Measurements from ENCODE around the gene TXNRD2.
A peak's percentile ranks its signal among the peaks of the same experiment; 100 is the strongest.

The TXNRD2 gene

GRCh38 chr22:19979712-19980493 lies 38.3 kb upstream of the TXNRD2 start:
- DNase-seq (ENCODE audit: low spot score) = no peak

GRCh38 chr22:19978748-19979147 lies 37.1 kb upstream of the TXNRD2 start:
- DNase-seq (ENCODE audit: low spot score) = no peak

DNA sequence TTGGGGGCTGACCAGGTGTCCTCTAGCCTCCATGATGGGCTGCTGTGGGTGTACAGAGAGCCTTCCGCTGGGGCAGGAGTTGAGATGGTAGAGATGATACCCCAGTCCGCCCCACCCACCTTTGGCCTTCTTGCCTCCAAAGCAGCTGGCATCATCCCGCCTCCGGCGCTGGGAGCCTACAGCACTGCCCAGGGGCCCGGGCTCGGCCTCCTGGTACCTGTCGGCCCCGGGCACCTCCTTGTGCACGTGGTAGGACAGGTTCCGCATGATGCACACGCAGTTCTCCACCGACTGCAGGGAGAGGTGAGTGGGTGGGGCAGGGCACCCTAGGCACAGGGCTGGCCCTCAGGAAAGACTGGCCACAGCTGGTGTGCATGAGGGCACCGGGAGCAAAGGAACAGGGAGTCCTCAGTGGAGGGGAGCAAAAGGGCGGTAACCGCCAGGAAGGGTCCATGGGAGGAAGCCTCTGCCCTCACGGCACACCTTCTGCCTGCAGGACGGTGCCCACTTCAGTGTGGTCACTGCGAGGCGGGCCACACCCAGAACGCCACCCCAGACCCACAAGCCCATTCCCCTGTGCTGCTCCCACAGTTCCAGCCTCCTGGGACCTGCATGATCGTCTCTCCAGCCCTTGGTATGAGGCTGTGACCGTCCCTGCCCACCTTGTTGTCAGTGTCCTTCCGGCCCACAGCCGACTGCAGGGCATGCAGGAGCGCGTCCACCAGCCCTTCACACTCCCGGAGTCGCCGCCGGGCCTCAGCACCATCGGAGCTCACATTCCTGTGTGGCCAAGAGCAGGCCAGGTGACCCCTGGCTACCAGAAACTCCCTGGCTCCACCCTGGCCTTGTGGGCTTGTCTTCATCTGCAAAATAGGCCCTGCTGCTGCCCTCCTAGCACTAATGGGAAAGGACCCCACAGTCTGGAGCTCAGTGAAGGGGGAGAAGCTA lies 36.0 kb upstream of the TXNRD2 start:
- DNase-seq (ENCODE audit: low spot score) = no peak

GRCh38 chr22:19976671-19977070 lies 35.1 kb upstream of the TXNRD2 start:
- no peak for DNase-seq (ENCODE audit: low spot score)

GRCh38 chr22:19975707-19976035 lies 34.1 kb upstream of the TXNRD2 start:
- DNase-seq (ENCODE audit: low spot score) = no peak

DNA sequence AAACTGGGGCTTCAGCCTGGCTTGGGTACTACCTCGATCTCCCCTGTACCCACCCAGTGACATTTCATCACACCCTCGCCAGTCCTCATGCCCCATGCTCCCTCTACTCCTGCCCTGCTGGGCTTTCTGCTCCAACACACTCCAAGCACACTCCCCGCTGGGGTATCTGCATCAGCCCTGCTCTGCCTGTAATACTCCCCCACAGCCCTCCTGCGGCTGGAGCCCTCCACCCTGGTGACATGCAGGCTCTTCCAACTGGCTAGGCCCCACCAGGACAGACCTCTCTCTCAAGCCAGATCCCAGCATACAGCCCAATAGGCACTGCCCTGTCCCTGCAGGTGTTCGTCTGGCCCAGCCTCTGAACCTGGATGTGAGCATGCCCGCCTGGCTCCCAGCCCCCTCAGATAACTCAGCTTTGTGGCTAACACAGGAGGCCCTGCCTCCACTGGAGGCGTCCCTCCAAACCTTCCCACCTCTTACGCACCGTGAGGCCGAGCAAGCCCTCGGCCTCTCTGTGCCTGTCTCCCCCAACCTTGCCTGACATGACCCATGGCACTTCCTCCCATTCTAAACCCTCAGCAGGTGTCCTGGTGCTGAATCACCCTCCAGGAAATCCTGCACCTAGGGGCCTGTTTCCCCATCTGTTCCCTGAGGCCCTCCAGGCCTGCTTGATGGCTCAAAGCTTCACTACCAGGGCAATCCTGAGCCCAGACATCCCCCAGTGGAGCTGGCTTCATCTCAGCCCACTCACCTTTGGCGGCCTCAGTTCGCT lies 33.5 kb upstream of the TXNRD2 start:
- DNase-seq (ENCODE audit: low spot score) = no peak

GRCh38 chr22:19974268-19974861 lies 32.7 kb upstream of the TXNRD2 start:
- DNase-seq (ENCODE audit: low spot score) = no peak

GRCh38 chr22:19973551-19974267 lies 32.1 kb upstream of the TXNRD2 start:
- no peak for DNase-seq (ENCODE audit: low spot score)

- no peak for DNase-seq (ENCODE audit: low spot score)
Observed at GRCh38 chr22:19972652-19973550, 31.3 kb upstream of the TXNRD2 start.

GRCh38 chr22:19972251-19972650 lies 30.6 kb upstream of the TXNRD2 start:
- DNase-seq (ENCODE audit: low spot score) = no peak

DNA sequence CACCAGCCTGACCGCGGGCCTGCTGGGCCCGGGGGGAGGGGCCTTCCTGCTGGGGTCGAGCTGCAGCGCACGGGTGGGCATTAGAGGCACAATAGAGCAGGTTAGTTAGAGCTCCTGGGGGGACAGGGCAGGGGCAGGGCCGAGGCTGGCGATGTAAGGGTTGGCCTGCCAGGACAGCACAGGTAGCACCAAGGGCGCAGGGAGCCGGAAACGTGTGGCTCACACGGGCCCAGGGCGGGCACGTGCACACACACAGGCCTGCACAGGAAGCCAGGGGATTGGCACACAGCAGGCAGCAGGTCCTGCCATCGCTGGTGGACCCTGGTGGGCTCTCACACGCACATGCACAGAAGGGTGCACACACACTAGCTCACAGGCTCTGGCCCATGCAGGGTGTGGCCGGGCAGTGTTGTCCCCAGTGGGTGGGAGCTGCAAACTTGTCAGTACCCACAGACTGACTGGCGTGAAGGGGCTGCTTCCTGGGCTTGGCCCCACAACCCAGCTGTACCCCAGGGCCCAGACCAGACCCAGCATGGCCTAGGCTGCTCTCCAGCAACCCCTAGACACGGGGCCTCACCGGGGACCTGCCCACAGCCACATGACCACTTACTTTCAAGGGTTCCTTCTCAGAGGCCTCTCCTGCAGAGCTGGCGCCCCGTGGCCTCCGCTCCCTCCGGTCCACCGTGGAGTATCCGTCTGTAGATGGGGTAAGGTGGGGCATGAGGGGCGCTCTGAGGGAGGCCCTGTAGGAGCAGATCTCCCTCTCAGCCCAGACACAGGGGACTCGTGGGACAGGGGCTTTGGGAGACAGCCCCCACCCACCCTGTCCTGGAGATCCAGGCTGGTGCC lies 29.9 kb upstream of the TXNRD2 start:
- DNase-seq (ENCODE audit: low spot score) = no peak

DNA sequence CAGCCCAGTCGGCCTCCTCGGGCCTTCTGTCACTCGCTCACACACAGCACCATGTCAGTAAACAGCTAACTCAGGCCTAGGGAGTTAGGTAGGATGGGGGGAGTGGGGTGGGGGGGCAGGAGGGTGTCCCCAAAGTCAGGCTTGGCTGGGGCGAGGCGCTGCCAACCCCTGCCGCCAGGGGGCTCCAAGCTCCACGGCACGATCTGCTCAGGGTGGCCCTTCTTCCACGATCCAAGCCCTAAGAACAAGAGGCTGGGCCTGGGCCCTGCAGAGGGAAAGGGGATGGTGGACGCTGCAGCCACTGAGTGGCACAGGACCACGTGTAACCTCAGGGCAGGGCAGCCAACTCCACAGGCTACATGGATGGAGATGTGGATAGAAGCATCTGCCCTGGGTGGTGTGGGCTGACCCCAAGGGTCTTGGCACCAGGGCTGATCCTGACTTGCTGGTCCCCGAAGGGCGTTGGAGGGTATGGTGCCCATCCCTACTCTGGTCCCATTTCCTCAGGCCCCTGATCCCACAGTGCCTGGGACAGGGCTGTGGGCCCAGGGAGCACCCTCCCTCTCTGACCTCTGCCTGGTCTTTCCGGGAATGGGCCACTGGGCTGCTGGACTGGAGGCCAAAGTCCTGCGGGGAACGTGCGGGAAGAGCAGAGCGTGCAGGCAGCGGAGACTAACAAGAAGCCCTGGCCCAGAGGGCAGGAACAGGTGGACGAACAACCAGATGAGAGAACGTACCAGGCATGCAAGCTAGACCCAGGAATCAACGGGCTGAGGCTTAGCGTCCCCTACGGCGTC lies 29.1 kb upstream of the TXNRD2 start:
- peak; percentile 83 for DNase-seq (ENCODE audit: low spot score)

GRCh38 chr22:19970031-19970478 lies 28.4 kb upstream of the TXNRD2 start:
- DNase-seq (ENCODE audit: low spot score) = no peak

GRCh38 chr22:19969141-19969928 lies 27.7 kb upstream of the TXNRD2 start:
- DNase-seq (ENCODE audit: low spot score) = no peak

- DNase-seq (ENCODE audit: low spot score) = no peak
Observed at GRCh38 chr22:19968450-19968891, 26.9 kb upstream of the TXNRD2 start.

DNA sequence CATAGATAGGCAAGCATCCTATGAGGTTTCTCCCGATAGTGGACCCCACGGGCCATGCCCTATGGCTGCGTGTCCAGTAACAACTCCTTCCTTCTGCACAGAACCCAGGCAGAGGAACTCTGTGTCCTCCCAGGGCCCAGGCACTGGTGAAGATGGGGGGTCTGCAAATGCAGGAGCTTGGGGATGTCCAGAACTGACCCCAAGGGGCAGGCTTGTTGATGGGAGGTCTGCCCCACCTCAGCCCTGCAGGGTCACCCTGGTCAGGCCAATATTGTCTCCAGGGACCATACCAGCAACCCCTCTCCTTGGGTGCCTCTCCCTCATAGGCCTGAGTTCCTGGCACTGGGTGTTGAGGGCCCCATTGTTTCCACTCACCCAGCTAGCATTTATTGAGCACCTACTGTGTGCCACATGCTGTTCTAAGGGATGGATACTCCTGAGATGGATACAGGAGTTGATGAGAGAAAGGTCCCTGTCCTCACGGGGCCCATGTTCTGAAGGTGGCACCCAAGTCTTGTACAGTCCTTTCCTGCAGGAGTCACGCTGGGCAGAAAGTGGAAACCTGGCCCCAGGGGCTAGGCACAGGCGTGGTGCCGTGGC lies 26.3 kb upstream of the TXNRD2 start:
- DNase-seq (ENCODE audit: low spot score) = no peak
